Natural killer cell (primary cell): ENCODE results near the gene GLIS1. TPM values are rescaled to one million over a fixed set of nuclear protein-coding genes. Genes with fewer than 3 reads are reported as not detected.
A peak's percentile ranks its signal among the peaks of the same experiment; 100 is the strongest.

ENCODE experiments used
- ATAC-seq, 3 donors: fragments of 150-1000 bp in 2 of 3; fragments of 200-7000 bp in 1 of 3; cut with Tn5 transposase; 1 replicate in 1 of 3; 2 replicates in 2 of 3; pipeline ENCODE4 v1.10.0; 2021; ENCODE audit warnings: mild to moderate bottlenecking in 2 of 3, moderate library complexity in 2 of 3
- DNase-seq, 2 donors: peaks; one replicate each; pipeline versions ENCODE4 v3.0.0 to v3.0.0-alpha.2; 2013 to 2021; ENCODE audit warnings: mixed read lengths in 1 of 2
- H3K27ac ChIP-seq: one replicate; pipeline ENCODE4 v1.5.1; 2013; ENCODE audit warnings: mild to moderate bottlenecking, low read length
- H3K27me3 ChIP-seq: one replicate; pipeline ENCODE4 v1.6.1; 2013; ENCODE audit warnings: low read length; ENCODE audit not compliant: control insufficient read depth, insufficient read depth
- H3K36me3 ChIP-seq: one replicate; pipeline ENCODE4 v1.6.1; 2013; ENCODE audit warnings: low read length; ENCODE audit not compliant: control insufficient read depth, insufficient read depth
- H3K4me1 ChIP-seq: one replicate; pipeline ENCODE4 v1.6.1; 2013; ENCODE audit warnings: low read length; ENCODE audit not compliant: control insufficient read depth, insufficient read depth
- H3K4me3 ChIP-seq: one replicate; pipeline ENCODE4 v1.5.1; 2013; ENCODE audit warnings: low read length
- H3K9me3 ChIP-seq: one replicate; pipeline ENCODE4 v1.6.1; 2013; ENCODE audit warnings: low read length; ENCODE audit not compliant: control insufficient read depth, insufficient read depth
- H3K27ac Mint-ChIP-seq, 2 donors: one replicate each; pipeline ENCODE4 v1.8.0; 2022; ENCODE audit warnings: mild to moderate bottlenecking in 2 of 2, mixed read lengths in 2 of 2, moderate library complexity in 1 of 2
- H3K27me3 Mint-ChIP-seq, 2 donors: one replicate each; pipeline ENCODE4 v1.8.0; 2022; ENCODE audit warnings: low read depth in 2 of 2, mixed read lengths in 2 of 2
- H3K36me3 Mint-ChIP-seq: one replicate; pipeline ENCODE4 v1.8.0; 2022; ENCODE audit warnings: mixed read lengths
- H3K4me1 Mint-ChIP-seq, 2 donors: one replicate each; pipeline ENCODE4 v1.8.0; 2022; ENCODE audit warnings: mixed read lengths in 2 of 2
- H3K4me3 Mint-ChIP-seq: one replicate; pipeline ENCODE4 v1.8.0; 2022; ENCODE audit warnings: mild to moderate bottlenecking, moderate library complexity, mixed read lengths
- H3K9me3 Mint-ChIP-seq, 2 donors: one replicate each; pipeline ENCODE4 v1.8.0; 2022; ENCODE audit warnings: mixed read lengths in 2 of 2
- CTCF ChIP-seq: fragments of 200-600 bp; IDR thresholded peaks from one replicate; pipeline ENCODE4 v1.8.0; 2022; ENCODE audit warnings: antibody characterized with exemption
- whole genome bisulfite sequencing: methylation state at CpG from one replicate; pipeline ENCODE4 v1.1.7; 2013; ENCODE audit warnings: missing lambda C conversion rate; ENCODE audit not compliant: insufficient coverage; 5-methylcytosine and 5-hydroxymethylcytosine counted together
- intact Hi-C: fragments of 100-400 bp; cut with micrococcal nuclease; formaldehyde crosslinking; loops from one replicate; pipeline ENCODE4 v1.14.2; 2022
- total RNA-seq, 4 donors: library from RNA; stranded (reverse); fragments of 120-200 nt in 1 of 4; gene quantifications; one replicate each; pipeline versions ENCODE4 v1.2.3 to v1.2.4, GENCODE V29; 2013 to 2022

The GLIS1 gene
- total RNA-seq, 3 donors from 2014 or later (not counting 1 experiment from before 2014, with no cell fraction given), result not detected

- no peaks in the 10 kb centered on the region for H3K9me3 Mint-ChIP-seq
- peaks cover 0 to 4% of the 10 kb centered on the region in 2 donors for H3K27me3 Mint-ChIP-seq
- H3K27me3 ChIP-seq, result no peaks in the 10 kb centered on the region
- H3K36me3 ChIP-seq, result no peaks in the 10 kb centered on the region
- H3K36me3 Mint-ChIP-seq, result no peaks in the 10 kb centered on the region
- H3K9me3 ChIP-seq, result no peaks in the 10 kb centered on the region
- intact Hi-C loops, result no loop called here
- H3K27ac Mint-ChIP-seq, result no peak overlapping the region
- ATAC-seq, result peak in 1 of 3 donors; percentile 16
- no peak for TF ChIP-seq CTCF
- no peak for DNase-seq
- no peak overlapping the region for H3K4me3 ChIP-seq
- H3K4me1 ChIP-seq, result no peaks in the 10 kb centered on the region
- no peak overlapping the region for H3K27ac ChIP-seq
- 88% methylated on average over 6 of the region's 6 CpGs for WGBS
- no peaks in the 10 kb centered on the region for H3K4me1 Mint-ChIP-seq
- no peak overlapping the region for H3K4me3 Mint-ChIP-seq
These were observed 107.2 kb downstream of the GLIS1 start for GRCh38 chr1:53631622-53632310.

GRCh38 chr1:53629101-53629691 lies 109.8 kb downstream of the GLIS1 start:
- Mint-ChIP-seq H3K4me3 (no peak overlapping the region), H3K4me1 (no peaks in the 10 kb centered on the region), H3K9me3 (no peaks in the 10 kb centered on the region), H3K27me3 (peaks cover 0 to 4% of the 10 kb centered on the region in 2 donors), H3K36me3 (no peaks in the 10 kb centered on the region), H3K27ac (no peak overlapping the region)
- Histone ChIP-seq H3K27me3 (no peaks in the 10 kb centered on the region), H3K4me3 (no peak overlapping the region), H3K4me1 (no peaks in the 10 kb centered on the region), H3K27ac (no peak overlapping the region), H3K36me3 (no peaks in the 10 kb centered on the region), H3K9me3 (no peaks in the 10 kb centered on the region)
- DNase-seq (no peak), ATAC-seq (no peak)
- 87% methylated on average over 7 of the region's 7 CpGs for WGBS
- intact Hi-C loops, result no loop called here
- no peak for TF ChIP-seq CTCF

- Mint-ChIP-seq H3K4me3 (no peak overlapping the region), H3K27ac (no peak overlapping the region), H3K36me3 (no peaks in the 10 kb centered on the region), H3K9me3 (no peaks in the 10 kb centered on the region), H3K27me3 (peaks cover 0 to 4% of the 10 kb centered on the region in 2 donors), H3K4me1 (no peaks in the 10 kb centered on the region)
- DNase-seq (no peak), ATAC-seq (no peak)
- no peak for TF ChIP-seq CTCF
- Histone ChIP-seq H3K36me3 (no peaks in the 10 kb centered on the region), H3K27me3 (no peaks in the 10 kb centered on the region), H3K9me3 (no peaks in the 10 kb centered on the region), H3K4me1 (no peaks in the 10 kb centered on the region), H3K27ac (no peak overlapping the region), H3K4me3 (no peak overlapping the region)
- intact Hi-C loops, result no loop called here
- 89% methylated on average over 14 of the region's 14 CpGs for WGBS
These were observed 110.5 kb downstream of the GLIS1 start for GRCh38 chr1:53628286-53628955.
